Daoy (cell line): ENCODE data around the gene PRCD. TPM values are rescaled to one million over a fixed set of nuclear protein-coding genes. Genes with fewer than 3 reads are reported as not detected.
"Not testable (repeated sequence)": the region's sequence is repeated elsewhere in the genome, so short reads cannot be mapped to it uniquely, and the experiment has no call there.

Experiments
- DNase-seq: peaks from one replicate; pipeline ENCODE4 v3.0.0-alpha.2; 2015; ENCODE audit warnings: low read depth
- total RNA-seq: library from RNA; depleted of rRNA; stranded (reverse); fragments of >200 nt; shearing (Covaris generic); gene quantifications from 2 replicates; pipeline ENCODE4 v1.2.3, GENCODE V29; 2014

Gene PRCD
- total RNA-seq, 1 experiment from 2014 or later: 0.51 TPM

- peak; percentile 93 for DNase-seq
Observed at GRCh38 chr17:76527430-76528111, 12.3 kb upstream of the PRCD start.

DNA sequence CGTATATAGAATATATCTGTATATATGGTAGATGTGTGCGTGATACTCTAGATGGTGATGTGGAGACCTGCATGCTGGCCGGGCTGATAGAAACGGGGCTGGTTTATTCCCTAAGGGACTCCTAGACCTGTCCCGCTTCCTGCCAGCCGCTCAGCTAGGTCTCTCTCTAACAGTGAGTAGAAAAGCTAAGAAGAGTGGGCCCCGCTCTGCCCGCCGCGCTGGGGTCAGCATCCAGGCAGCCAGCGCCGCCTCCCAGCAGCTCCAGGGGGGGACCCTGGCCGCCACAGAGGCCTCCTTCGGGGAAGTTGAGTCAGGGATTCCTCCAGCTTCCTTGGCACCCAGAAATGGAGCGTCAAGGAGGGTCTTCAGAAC, 11.7 kb upstream of the PRCD start:
- DNase-seq: peak; percentile 41

- DNase-seq: peak; percentile 31
Observed at GRCh38 chr17:76528528-76529223, 11.2 kb upstream of the PRCD start.

DNA sequence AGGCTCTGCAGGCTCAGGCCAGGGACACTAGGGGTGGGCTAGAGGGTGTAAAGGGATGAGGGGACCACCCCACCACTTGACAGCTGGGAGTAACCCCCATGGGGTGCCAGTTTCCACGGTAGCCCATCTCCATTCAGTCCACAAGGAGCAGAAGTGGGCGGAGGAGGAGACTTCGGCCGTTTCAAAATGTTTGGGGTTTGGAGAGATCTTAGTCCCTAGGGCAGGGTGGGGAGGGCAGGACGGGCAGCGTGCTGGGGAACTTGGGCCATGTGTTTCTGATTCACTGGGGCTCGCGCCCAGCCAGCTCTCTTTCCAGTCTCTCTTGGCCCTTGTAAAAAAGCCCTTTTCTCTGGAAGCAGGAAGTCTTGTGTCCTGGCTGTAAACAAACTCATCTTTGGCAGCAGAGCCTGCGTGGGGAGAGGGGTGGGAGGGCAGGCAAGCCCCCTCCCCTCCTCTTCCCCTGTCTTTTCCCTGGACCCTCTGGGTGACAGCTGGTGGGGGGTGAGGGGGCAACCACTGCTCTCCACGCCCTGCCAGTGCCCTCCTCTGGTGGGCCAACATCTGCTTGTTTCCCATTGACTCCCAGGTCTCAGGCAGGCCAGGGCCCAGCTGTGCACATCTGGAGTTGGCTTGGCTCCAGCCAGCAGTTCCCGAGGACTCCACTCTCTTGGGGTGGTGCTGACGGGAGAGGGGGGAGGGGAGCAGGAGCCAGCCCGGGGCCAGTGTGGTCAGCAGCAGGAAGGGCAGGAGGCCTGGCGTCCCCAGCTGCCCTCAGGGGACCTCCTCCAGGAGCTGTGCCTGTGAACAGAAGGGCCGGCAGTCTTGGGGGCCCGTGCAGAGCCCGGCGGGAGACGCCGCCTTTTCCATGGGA, 10.4 kb upstream of the PRCD start:
- peak; percentile 78 for DNase-seq

GRCh38 chr17:76530095-76530723, 9.6 kb upstream of the PRCD start:
- DNase-seq: peak; percentile 36

- DNase-seq: no peak
Observed at GRCh38 chr17:76530811-76531485, 8.9 kb upstream of the PRCD start.

DNA sequence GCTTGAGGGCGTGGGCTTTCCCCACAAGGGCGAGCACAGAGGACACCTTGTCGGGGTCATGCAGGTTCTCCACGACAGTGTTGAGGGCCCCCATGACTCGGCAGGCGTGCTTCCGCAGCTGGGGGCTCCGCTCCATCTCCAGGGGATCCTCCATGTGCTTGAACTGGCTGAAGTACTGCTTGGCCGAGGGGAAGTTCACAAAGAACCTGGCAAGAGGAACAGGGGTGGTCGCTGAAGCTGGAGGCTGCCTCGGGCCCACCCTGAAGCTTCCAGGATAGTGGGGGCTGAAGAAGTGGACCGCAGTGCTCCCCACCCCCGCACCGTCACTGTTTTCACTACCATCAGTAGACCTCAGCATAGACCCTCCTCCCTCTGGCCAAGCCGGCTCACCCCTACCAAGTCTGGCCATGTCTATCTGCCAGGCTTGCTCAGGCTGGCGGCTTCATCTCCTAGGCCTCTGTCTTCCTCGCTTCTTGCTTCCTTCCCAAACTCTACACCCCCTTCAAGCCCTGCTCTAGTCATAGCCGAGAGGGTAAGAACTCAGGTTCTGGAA, 8.3 kb upstream of the PRCD start:
- no peak for DNase-seq

GRCh38 chr17:76532072-76532651, 7.7 kb upstream of the PRCD start:
- no peak for DNase-seq

- DNase-seq: not testable (repeated sequence)
Observed at GRCh38 chr17:76533640-76534359, 6.0 kb upstream of the PRCD start.

- DNase-seq: no peak
Observed at GRCh38 chr17:76534831-76535732, 4.8 kb upstream of the PRCD start.

- no peak for DNase-seq
Observed at GRCh38 chr17:76535788-76536510, 3.9 kb upstream of the PRCD start.

DNA sequence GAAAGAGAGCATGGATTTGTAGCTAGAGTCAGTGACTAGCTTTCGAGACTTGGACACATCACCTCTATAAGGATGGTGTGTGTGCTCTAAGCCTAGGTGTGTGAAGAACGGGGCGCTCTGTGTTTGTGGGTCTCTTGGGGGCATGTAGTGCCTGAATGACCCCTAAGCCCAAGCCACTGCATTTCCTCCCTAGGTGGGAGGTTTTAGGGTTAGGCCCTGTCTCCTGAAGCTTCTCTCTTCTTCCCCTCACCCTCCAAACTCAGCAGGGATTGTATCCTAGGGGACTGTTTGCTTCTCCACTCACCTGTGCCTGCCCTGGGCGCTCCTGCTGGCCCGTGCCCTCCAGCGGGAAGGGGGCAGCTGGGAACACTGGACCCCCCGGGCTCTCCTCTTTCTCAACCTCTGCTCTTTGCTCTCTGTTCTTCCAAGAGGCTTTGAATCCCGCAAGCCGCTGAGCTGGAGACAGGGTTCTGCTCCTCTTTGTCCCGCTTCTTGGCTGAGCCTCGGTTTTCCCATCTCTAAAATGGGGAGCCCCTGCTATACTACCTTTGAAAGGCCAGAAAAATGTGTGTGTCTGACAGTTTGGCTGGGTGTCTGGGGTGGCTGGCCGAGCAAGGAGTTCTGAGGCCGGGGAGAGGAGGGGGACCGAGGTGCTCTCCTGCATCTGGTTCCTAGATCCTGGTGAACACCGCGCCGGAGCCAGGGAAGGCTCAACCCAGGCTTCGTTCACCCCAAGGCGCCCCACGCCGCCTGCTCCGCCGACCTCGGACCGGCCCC, 3.1 kb upstream of the PRCD start:
- no peak for DNase-seq

DNA sequence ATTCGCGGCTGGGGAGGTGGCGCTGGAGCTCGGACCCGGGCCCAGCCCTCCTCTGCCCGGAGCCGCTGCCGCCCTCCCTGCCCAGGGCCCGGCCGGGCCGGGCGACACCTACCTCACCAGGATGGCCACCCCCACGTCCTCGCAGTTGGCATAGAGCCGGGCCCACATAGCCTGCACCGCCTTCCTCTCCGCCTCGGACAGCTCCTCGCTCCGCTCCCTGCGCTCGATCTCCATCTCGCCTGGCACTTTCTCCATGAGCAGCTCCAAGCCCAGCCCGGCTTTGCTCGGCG, 2.6 kb upstream of the PRCD start:
- DNase-seq: peak; percentile 54

- DNase-seq: peak; percentile 46
Observed at GRCh38 chr17:76537578-76538280, 2.1 kb upstream of the PRCD start, which contains the start of gene CYGB. Gene CYGB (minus strand): TSS chr17:76537709. CDS start chr17:76537542, 167 bp downstream.

DNA sequence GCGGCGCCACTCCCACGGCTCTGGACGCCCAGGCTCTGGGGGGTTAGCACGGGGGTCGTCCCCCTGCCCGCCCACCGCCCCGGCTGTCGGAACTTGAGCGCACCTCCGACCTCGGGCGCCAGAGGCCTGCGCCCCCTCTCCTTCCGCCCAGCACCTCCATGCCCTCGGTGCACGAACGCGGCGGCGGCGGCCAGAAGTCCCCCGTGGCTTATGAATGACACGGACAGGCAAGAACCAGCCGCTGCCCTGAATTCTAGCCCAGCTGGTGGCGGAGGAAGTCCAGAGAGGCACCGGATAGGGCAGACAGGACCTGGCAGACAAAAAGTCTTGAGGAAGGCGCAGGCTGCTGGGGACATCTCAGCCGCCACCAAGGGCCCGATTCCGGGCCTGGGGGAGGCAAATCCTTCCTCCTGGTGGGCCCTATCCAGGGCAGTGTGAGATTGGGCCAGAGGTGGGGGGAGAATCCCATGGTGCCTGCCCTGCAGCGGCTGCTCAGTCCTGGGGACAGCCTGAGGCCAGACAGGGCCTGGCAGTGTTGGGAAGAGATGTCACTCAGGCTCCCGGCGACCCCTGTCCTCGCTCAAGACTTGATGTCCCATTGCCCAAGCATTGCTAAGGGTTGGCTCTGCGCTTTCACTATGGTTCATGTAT, 1.4 kb upstream of the PRCD start:
- DNase-seq: no peak

DNA sequence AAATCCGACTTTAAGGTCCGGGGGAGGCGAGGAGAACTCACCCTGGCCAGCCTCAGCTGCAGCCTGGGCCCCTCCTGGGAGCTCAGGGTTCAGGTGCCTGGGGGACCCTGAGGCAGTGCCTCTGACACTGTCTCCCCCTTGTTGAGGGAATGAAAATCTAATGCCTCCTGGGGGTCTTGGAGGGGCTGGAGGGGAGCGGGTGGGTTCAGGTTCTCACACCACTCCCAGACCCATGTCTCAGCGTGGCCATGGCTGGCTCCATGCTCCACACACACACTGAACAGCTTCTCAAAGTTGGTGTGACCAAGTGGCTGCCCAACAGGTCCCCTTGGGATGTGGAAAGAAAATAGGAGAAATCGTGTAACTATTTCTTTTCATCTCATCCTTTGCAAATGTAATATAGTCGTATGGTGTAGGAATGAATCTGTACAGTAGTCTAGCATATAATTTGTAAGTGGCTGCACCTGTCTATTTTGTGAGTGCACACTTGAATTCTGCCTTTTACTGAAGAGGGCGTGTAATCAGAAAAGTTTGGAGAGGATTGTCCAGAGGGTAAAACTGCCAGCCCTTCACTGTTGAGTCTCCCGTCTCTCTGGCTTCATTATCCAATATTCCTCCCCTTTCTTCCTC, 788 bp upstream of the PRCD start:
- no peak for DNase-seq
